HUES6 (cell line): Measurements from ENCODE around the gene TMEM132D.

ENCODE experiments used
- H3K27ac ChIP-seq: 2 replicates; pipeline ENCODE4 v1.7.0; 2013; ENCODE audit warnings: low read depth, mild to moderate bottlenecking, low read length, inconsistent platforms
- H3K27me3 ChIP-seq: 2 replicates; pipeline ENCODE4 v1.6.1; 2013; ENCODE audit warnings: low read length; ENCODE audit not compliant: control insufficient read depth, insufficient read depth
- H3K36me3 ChIP-seq: 2 replicates; pipeline ENCODE4 v1.6.1; 2013; ENCODE audit warnings: low read length; ENCODE audit not compliant: control insufficient read depth, insufficient read depth
- H3K4me1 ChIP-seq: 2 replicates; pipeline ENCODE4 v1.6.1; 2013; ENCODE audit warnings: low read length; ENCODE audit not compliant: control insufficient read depth, insufficient read depth
- H3K4me3 ChIP-seq: 2 replicates; pipeline ENCODE4 v1.5.1; 2013; ENCODE audit warnings: low read depth, low read length
- H3K9ac ChIP-seq: one replicate; pipeline ENCODE4 v1.6.1; 2013; ENCODE audit warnings: mild to moderate bottlenecking, low read length
- H3K9me3 ChIP-seq: 2 replicates; pipeline ENCODE4 v1.6.1; 2013; ENCODE audit warnings: low read depth, low read length; ENCODE audit not compliant: control insufficient read depth, insufficient read depth

TMEM132D gene

DNA sequence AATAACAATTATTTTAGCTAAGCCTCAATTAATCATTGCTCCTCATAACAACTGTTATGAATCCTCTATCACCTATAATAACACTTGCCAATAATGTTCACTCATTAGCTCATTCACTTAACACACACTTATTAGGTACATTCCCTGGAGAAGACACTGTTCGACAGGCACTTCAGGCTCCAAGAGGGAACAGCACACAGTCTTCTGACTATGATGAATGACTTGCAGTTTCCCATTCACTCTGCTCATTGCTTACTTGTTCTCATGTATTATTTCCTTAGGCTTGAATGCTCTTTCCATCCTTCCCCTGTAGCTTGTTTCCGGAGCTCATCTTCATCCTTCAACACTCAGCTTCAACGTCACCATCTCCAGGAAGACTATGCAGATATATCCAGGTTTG lies 437.3 kb downstream of the TMEM132D start:
- no peaks in the 10 kb centered on the region for H3K4me1 ChIP-seq
- H3K9ac ChIP-seq: no peak overlapping the region
- H3K4me3 ChIP-seq: no peak overlapping the region
- no peak overlapping the region for H3K27ac ChIP-seq
- H3K27me3 ChIP-seq: no peaks in the 10 kb centered on the region
- H3K9me3 ChIP-seq: no peaks in the 10 kb centered on the region; the same call in 1 of the 2 replicates
- no peaks in the 10 kb centered on the region for H3K36me3 ChIP-seq

DNA sequence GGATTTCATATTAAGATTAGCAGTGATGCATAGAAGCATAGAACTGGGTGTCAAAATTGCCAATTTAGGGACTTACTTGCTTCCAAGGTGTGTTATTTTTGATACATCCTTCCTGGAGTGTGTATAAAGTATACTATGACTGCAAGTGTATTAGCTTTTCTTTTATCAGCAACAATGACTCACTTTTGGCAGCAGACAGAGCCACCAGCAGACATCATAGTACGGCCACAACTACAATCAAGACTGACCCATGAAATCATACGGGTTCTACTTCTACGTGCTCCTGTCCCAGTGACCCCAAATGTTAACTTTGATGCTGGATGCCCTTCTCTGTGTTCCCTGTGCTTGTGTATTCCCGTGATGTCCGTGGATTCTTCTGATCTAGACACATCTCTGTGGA lies 443.9 kb downstream of the TMEM132D start:
- H3K27ac ChIP-seq: no peak overlapping the region
- no peak overlapping the region for H3K9ac ChIP-seq
- no peaks in the 10 kb centered on the region for H3K27me3 ChIP-seq
- no peak overlapping the region for H3K4me3 ChIP-seq
- no peaks in the 10 kb centered on the region for H3K4me1 ChIP-seq
- H3K9me3 ChIP-seq: no peaks in the 10 kb centered on the region
- no peaks in the 10 kb centered on the region for H3K36me3 ChIP-seq

DNA sequence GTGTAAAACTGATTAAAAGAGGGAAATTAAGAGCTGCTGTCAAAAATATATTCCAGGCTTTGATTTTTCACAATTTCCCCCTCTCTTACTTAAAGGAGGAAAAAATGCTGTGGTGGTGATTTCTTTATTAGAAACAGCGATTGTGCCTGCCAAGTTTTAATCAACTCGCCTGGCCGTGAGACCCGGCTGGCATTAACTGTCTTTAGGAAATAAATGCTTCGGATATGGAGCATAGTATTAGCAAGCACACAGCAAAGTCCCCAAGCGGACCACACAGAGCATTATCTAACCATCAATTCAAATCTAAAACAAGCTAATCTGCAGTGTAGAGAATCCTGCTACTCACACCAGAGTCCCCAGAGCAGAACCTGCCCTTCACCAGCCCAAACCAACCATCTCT lies 457.1 kb downstream of the TMEM132D start:
- no peak overlapping the region for H3K9ac ChIP-seq
- H3K4me3 ChIP-seq: no peak overlapping the region
- H3K36me3 ChIP-seq: no peaks in the 10 kb centered on the region

DNA sequence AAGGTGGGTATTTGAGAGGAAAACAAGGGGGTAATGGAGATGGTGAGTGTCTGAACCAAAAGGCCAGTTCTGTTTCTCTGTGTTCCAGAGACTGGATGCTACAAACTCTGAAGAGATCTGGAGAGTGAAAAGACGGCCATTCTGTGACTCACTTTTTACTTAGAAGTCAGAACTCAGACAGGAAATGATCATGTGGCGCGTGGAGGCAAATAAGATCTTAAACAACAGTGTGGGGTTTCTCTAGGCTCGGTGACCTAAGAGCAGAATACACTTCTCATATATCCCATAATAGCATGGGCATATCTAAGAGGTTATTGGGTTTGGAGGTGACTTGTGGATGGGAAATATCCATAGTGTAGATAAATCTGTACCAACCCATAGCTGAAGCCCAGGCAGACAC lies 463.5 kb downstream of the TMEM132D start:
- H3K9ac ChIP-seq: no peak overlapping the region
- H3K4me1 ChIP-seq: no peaks in the 10 kb centered on the region
- H3K36me3 ChIP-seq: no peaks in the 10 kb centered on the region

More for the DNA sequence above, 457.1 kb downstream of the TMEM132D start:
- Histone ChIP-seq H3K9me3 (no peaks in the 10 kb centered on the region), H3K27me3 (no peaks in the 10 kb centered on the region), H3K27ac (no peak overlapping the region), H3K4me1 (peaks cover 4% of the 10 kb centered on the region; the same call in 1 of the 2 replicates)

DNA sequence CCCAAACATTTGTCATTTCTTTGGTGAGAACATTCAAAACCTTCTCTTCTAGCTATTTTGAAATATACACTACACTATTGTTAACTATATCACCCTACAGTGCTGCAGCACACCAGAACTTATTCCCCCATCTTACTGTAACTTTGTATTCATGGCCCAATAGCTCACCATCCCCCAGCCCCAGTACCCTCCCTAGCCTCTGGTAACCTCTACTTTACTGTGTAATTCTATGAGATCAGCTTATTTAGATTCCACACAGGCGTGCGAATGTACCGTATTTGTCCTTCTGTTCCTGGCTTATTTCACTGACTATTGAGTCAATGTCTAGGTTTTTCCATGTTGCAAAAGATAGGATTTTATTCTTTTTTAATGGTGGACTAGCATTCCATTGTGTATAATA lies 469.0 kb downstream of the TMEM132D start:
- H3K9me3 ChIP-seq: no peaks in the 10 kb centered on the region
- H3K36me3 ChIP-seq: no peaks in the 10 kb centered on the region
- H3K4me1 ChIP-seq: no peaks in the 10 kb centered on the region
- H3K4me3 ChIP-seq: no peak overlapping the region
- no peak overlapping the region for H3K27ac ChIP-seq
- H3K27me3 ChIP-seq: no peaks in the 10 kb centered on the region
- H3K9ac ChIP-seq: no peak overlapping the region

More for the DNA sequence above, 463.5 kb downstream of the TMEM132D start:
- no peaks in the 10 kb centered on the region for H3K9me3 ChIP-seq
- no peak overlapping the region for H3K4me3 ChIP-seq
- no peaks in the 10 kb centered on the region for H3K27me3 ChIP-seq
- H3K27ac ChIP-seq: no peak overlapping the region

DNA sequence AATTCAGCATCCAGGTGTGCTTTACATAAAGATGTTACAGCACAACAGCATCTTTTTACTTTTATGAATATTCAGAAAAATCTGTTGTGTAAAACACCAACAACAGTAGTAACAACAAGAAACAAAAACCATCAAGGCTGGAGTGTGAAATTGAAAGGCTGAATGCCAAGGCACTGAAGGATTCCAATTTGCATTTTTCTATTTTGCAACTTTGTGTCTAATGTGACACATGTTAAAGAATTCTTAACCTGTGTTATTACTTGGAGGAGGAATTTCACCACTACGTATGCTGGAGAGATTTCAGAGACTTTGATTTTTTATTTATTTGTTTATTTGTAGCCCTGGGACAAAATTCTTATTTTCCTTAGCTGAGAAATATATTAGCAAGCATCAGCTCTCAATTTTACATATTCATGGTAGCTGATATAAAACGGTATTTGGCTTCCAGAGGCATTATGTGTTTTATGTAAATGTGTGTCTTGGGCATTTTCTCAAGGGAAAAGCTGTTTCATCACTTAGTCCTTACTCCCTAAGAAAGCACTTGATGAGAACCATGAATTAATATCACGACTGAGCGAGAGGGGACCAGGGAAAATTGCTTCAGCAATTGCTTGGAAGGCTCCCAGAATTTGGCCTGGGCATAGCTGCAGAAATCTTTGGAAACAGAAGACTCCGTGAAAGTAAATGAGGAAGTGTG lies 475.4 kb downstream of the TMEM132D start:
- Histone ChIP-seq H3K4me3 (no peak overlapping the region), H3K27me3 (no peaks in the 10 kb centered on the region), H3K27ac (no peak overlapping the region), H3K36me3 (no peaks in the 10 kb centered on the region), H3K9ac (no peak overlapping the region), H3K9me3 (no peaks in the 10 kb centered on the region), H3K4me1 (no peaks in the 10 kb centered on the region)

DNA sequence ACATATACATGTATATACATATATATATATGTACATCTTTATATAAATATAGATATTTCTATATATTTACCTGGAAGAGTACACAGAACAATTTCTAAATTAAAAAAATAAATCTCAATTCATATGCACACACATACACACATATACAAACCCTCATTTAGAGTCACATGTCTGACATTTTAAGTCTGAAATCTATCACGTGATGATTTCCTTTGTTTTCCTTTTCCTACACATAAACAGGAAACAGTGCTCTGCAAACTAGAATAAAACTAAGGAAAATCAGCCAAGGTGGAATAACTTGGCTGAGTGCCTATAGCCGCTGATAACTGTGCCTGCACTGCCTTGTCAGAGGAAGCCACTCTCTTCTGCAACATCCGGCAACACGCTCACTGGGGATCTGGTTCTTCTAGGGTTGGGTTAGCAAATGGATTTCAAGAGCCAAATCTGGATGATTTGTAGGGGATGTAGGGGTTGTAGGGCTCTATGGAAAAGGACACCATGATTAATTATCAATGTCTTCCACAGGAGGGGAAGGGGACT lies 480.7 kb downstream of the TMEM132D start:
- Histone ChIP-seq H3K4me1 (no peaks in the 10 kb centered on the region), H3K27ac (no peak overlapping the region), H3K9me3 (no peaks in the 10 kb centered on the region), H3K27me3 (no peaks in the 10 kb centered on the region), H3K36me3 (no peaks in the 10 kb centered on the region), H3K9ac (no peak overlapping the region), H3K4me3 (no peak overlapping the region)

DNA sequence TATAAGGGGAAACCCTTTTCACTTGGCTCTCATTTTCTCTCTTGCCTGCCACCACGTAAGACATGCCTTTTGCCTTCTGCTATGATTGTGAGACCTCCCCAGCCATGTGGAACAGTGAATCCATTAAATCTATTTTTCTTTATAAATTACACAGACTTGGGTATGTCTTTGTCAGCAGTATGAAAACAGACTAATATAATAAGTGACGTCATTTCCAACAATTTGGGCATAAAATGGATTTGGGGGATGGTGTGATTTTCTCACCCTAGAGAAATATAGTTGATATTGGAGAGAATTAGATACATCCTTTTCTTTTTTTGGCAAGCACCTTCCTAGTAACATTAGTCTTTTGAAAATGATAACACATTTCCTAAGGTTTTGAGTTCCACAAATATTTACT lies 490.5 kb downstream of the TMEM132D start:
- H3K4me1 ChIP-seq: no peaks in the 10 kb centered on the region
- H3K36me3 ChIP-seq: no peaks in the 10 kb centered on the region
- no peak overlapping the region for H3K9ac ChIP-seq
- H3K9me3 ChIP-seq: 0 out of 2 replicates have a peak, but pooled peaks cover 2% of the 10 kb centered on the region
- no peak overlapping the region for H3K4me3 ChIP-seq
- no peaks in the 10 kb centered on the region for H3K27me3 ChIP-seq
- no peak overlapping the region for H3K27ac ChIP-seq

DNA sequence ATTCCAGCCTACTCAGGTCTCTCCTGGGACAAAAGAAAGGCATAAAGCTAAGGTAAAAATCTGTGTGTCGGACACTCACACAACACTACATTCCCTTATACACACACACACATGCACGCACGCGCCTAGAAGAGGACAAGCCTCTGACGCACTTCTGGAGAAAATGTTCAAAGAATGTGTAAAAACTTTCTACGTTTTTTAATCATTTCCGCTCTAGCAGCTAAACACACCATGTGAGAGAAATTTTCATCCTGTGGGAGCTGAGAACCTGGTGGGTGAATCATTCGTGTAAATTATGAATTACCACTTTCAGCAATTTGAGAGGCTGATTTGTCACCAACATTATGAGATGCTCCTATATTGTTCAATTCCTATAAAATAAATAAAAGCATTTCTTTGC lies 494.5 kb downstream of the TMEM132D start:
- Histone ChIP-seq H3K9me3 (no peaks in the 10 kb centered on the region), H3K4me3 (no peak overlapping the region), H3K9ac (no peak overlapping the region), H3K4me1 (peaks cover 6% of the 10 kb centered on the region; the same call in 1 of the 2 replicates), H3K27ac (no peak overlapping the region), H3K36me3 (no peaks in the 10 kb centered on the region), H3K27me3 (no peaks in the 10 kb centered on the region)

DNA sequence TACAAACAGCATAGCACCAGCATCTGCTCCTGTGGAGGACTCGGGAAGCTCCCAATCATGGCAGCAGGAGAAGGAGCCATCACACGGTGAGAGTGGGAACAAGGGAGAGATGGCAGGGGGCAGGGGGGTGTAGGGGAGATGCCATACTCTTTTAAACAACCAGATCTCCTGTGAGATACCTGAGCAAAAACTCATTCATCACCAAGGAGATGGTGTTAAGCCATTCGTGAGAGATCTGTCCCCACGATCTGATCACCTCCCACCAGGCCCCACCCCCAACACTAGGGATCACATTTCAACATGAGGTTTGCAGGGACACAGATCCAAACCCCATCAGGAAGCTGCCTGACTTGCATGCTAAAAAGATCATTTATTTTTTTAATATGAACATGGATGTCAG lies 499.3 kb downstream of the TMEM132D start:
- H3K36me3 ChIP-seq: no peaks in the 10 kb centered on the region
- H3K4me1 ChIP-seq: peaks cover 6% of the 10 kb centered on the region; the same call in 1 of the 2 replicates
- H3K4me3 ChIP-seq: no peak overlapping the region
- H3K27ac ChIP-seq: no peak overlapping the region
- H3K9ac ChIP-seq: no peak overlapping the region
- no peaks in the 10 kb centered on the region for H3K27me3 ChIP-seq
- H3K9me3 ChIP-seq: no peaks in the 10 kb centered on the region

DNA sequence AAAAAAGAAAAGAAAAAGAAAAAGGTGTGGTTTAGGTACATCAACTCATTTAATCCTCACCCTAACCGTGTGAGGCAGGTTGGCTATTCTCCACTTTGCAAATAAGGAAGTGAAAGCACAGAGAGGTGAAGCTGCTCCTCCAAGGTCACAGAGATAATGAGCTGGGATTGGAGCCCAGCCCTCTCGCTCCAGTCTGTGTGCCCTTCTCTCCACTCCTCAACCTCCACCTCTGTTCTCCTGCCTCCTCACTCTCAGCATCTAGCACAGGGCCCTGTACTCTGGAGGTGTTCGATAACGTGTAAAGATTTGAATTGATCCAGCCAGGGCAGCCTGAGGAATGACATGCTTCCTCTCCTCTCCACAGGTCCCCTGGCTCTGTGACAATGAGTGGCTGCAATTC lies 502.3 kb downstream of the TMEM132D start:
- peaks cover 6% of the 10 kb centered on the region; the same call in 1 of the 2 replicates for H3K4me1 ChIP-seq
- H3K27me3 ChIP-seq: no peaks in the 10 kb centered on the region
- H3K27ac ChIP-seq: no peak overlapping the region
- no peaks in the 10 kb centered on the region for H3K36me3 ChIP-seq
- no peak overlapping the region for H3K4me3 ChIP-seq
- H3K9me3 ChIP-seq: 0 out of 2 replicates have a peak, but pooled peaks cover 4% of the 10 kb centered on the region
- no peak overlapping the region for H3K9ac ChIP-seq
